PC-3 (cell line): ENCODE measurements around the gene CFAP57.

Source experiments
- EZH2 ChIP-seq: fragments of 300-600 bp; sonication (generic); IDR thresholded peaks from one replicate; pipeline ENCODE4 v1.6.1; 2017; ENCODE audit warnings: antibody characterized with exemption, mild to moderate bottlenecking, low read length; ENCODE audit not compliant: unreplicated experiment
- TF ChIP-seq, protein P1 (sequence below): fragments of 300-600 bp; sonication (generic); conservative IDR thresholded peaks from 2 replicates; pipeline ENCODE4 v1.5.1; 2017; ENCODE audit warnings: antibody characterized with exemption, low read depth, mild to moderate bottlenecking, low read length

DNA sequence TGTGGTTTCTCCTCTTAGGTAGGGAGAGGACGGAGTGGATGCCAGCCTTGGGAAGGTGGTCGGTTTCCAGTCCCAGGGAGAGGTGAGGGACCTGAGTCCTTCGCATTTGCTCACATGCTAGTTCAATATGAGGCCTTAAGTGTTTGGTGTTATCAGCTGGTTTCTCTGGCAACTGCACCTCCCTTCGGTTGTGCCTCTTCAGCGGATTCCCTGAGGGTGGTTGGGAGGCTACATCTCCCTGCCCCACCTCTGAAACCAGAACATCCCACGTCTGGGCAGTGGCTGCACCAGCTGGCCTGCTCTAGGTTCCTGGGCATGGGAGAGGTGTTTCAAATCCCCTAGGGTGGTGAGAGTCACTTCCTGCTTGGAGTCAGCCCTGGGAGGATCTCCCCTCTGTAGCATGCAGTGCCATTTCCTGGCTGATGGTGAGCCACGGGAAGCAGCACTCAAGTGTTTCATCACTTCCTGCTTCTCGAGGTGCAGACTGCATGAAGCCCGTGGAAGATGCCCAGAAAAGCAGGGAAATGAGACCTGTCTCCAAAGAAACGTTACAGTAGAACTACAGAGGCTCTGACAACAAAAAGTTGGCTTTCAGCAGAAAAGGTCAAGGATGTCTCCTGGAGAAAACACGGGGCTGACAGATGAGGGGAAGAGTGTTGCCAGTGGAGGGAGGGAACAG, 102.1 kb downstream of the CFAP57 start:
- TF ChIP-seq, protein P1, sequence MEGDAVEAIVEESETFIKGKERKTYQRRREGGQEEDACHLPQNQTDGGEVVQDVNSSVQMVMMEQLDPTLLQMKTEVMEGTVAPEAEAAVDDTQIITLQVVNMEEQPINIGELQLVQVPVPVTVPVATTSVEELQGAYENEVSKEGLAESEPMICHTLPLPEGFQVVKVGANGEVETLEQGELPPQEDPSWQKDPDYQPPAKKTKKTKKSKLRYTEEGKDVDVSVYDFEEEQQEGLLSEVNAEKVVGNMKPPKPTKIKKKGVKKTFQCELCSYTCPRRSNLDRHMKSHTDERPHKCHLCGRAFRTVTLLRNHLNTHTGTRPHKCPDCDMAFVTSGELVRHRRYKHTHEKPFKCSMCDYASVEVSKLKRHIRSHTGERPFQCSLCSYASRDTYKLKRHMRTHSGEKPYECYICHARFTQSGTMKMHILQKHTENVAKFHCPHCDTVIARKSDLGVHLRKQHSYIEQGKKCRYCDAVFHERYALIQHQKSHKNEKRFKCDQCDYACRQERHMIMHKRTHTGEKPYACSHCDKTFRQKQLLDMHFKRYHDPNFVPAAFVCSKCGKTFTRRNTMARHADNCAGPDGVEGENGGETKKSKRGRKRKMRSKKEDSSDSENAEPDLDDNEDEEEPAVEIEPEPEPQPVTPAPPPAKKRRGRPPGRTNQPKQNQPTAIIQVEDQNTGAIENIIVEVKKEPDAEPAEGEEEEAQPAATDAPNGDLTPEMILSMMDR, result no peak
- TF ChIP-seq EZH2, result no peak
